Measurements from ENCODE around the gene IL2RA. TPM values are rescaled to one million over a fixed set of nuclear protein-coding genes. Genes with fewer than 3 reads are reported as not detected.

The IL2RA gene
- total RNA-seq, 1 donor from 2014 or later, result not detected

- no peak for DNase-seq (ENCODE audit: low read depth)
- no peak for TF ChIP-seq CTCF (IDR thresholded peaks at IDR 0.05; ENCODE audit: insufficient read depth, low read length, poor library complexity, severe bottlenecking)
- Histone ChIP-seq H3K4me3 (ENCODE audit: low read depth, low read length) (no peak overlapping the region), H3K27me3 (ENCODE audit: control insufficient read depth, insufficient read depth, low read length) (peaks cover 8% of the 10 kb centered on the region), H3K36me3 (ENCODE audit: control insufficient read depth, insufficient read depth, low read length) (no peaks in the 10 kb centered on the region)
Measured at GRCh38 chr10:5999440-6000165, 62.6 kb downstream of the IL2RA start.

GRCh38 chr10:5996696-5997095 lies 65.5 kb downstream of the IL2RA start:
- Histone ChIP-seq H3K27me3 (ENCODE audit: control insufficient read depth, insufficient read depth, low read length) (peaks cover 8% of the 10 kb centered on the region), H3K4me3 (ENCODE audit: low read depth, low read length) (no peak overlapping the region), H3K36me3 (ENCODE audit: control insufficient read depth, insufficient read depth, low read length) (no peaks in the 10 kb centered on the region)
- DNase-seq (ENCODE audit: low read depth), result no peak
- no peak for TF ChIP-seq CTCF (IDR thresholded peaks at IDR 0.05; ENCODE audit: insufficient read depth, low read length, poor library complexity, severe bottlenecking)

- no peak for DNase-seq (ENCODE audit: low read depth)
- Histone ChIP-seq H3K27me3 (ENCODE audit: control insufficient read depth, insufficient read depth, low read length) (no peaks in the 10 kb centered on the region), H3K4me3 (ENCODE audit: low read depth, low read length) (no peak overlapping the region), H3K36me3 (ENCODE audit: control insufficient read depth, insufficient read depth, low read length) (no peaks in the 10 kb centered on the region)
- no peak for TF ChIP-seq CTCF (IDR thresholded peaks at IDR 0.05; ENCODE audit: insufficient read depth, low read length, poor library complexity, severe bottlenecking)
Measured at GRCh38 chr10:5992398-5992797, 69.8 kb downstream of the IL2RA start.

GRCh38 chr10:5991708-5992107 lies 70.5 kb downstream of the IL2RA start:
- no peak for TF ChIP-seq CTCF (IDR thresholded peaks at IDR 0.05; ENCODE audit: insufficient read depth, low read length, poor library complexity, severe bottlenecking)

GRCh38 chr10:5989756-5990155 lies 72.4 kb downstream of the IL2RA start:
- TF ChIP-seq CTCF (IDR thresholded peaks at IDR 0.05; ENCODE audit: insufficient read depth, low read length, poor library complexity, severe bottlenecking), result no peak
- no peaks in the 10 kb centered on the region for H3K27me3 ChIP-seq (ENCODE audit: control insufficient read depth, insufficient read depth, low read length)
- no peaks in the 10 kb centered on the region for H3K36me3 ChIP-seq (ENCODE audit: control insufficient read depth, insufficient read depth, low read length)
- no peak overlapping the region for H3K4me3 ChIP-seq (ENCODE audit: low read depth, low read length)
- no peak for DNase-seq (ENCODE audit: low read depth)

More at GRCh38 chr10:5991708-5992107, 70.5 kb downstream of the IL2RA start:
- no peak for DNase-seq (ENCODE audit: low read depth)
- Histone ChIP-seq H3K36me3 (ENCODE audit: control insufficient read depth, insufficient read depth, low read length) (no peaks in the 10 kb centered on the region), H3K4me3 (ENCODE audit: low read depth, low read length) (no peak overlapping the region), H3K27me3 (ENCODE audit: control insufficient read depth, insufficient read depth, low read length) (no peaks in the 10 kb centered on the region)
